HepG2 (cell line): ENCODE measurements around the gene CSNK1D. TPM values are rescaled to one million over a fixed set of nuclear protein-coding genes. Genes with fewer than 3 reads are reported as not detected.

Experiments
- ADNP ChIP-seq: sonication (generic); formaldehyde crosslinking; IDR thresholded peaks from 2 replicates; pipeline ENCODE4 v1.4.0; 2020; ENCODE audit warnings: missing genetic modification reagents
- HNF4A ChIP-seq: sonication (generic); formaldehyde crosslinking; IDR thresholded peaks from 2 replicates; pipeline ENCODE4 v1.4.0; 2020; ENCODE audit warnings: missing genetic modification reagents
- JUND ChIP-seq: sonication (generic); formaldehyde crosslinking; IDR thresholded peaks from 2 replicates; pipeline ENCODE4 v1.8.0; 2022; ENCODE audit warnings: mild to moderate bottlenecking, missing genetic modification reagents
- KDM1A ChIP-seq: IDR thresholded peaks from 2 replicates; pipeline ENCODE4 v1.6.1; 2016; ENCODE audit warnings: missing compliant biosample characterization
- KIAA2018 ChIP-seq: sonication (generic); formaldehyde crosslinking; IDR thresholded peaks from 2 replicates; pipeline ENCODE4 v1.5.0; 2020; ENCODE audit warnings: mild to moderate bottlenecking, missing genetic modification reagents, borderline replicate concordance
- KLF9 ChIP-seq: IDR thresholded peaks from 2 replicates; pipeline ENCODE4 v1.6.1; 2016; ENCODE audit warnings: low read depth
- MEIS2 ChIP-seq: sonication (generic); formaldehyde crosslinking; IDR thresholded peaks from 2 replicates; pipeline ENCODE4 v1.9.0; 2021; ENCODE audit warnings: mild to moderate bottlenecking, missing genetic modification reagents
- MTA1 ChIP-seq: sonication (generic); formaldehyde crosslinking; IDR thresholded peaks from 2 replicates; pipeline ENCODE4 v1.4.0; 2020; ENCODE audit warnings: missing genetic modification reagents, mild to moderate bottlenecking, borderline replicate concordance
- NFRKB ChIP-seq: fragments of 450-650 bp; IDR thresholded peaks from 2 replicates; pipeline ENCODE4 v1.6.1; 2017
- PRMT3 ChIP-seq: sonication (generic); formaldehyde crosslinking; IDR thresholded peaks from 2 replicates; pipeline ENCODE4 v1.8.1; 2022; ENCODE audit warnings: low read depth, mild to moderate bottlenecking, moderate library complexity, missing genetic modification reagents, borderline replicate concordance
- SIN3A ChIP-seq: IDR thresholded peaks from 2 replicates; pipeline ENCODE4 v1.6.1; 2011; ENCODE audit warnings: low read depth, mild to moderate bottlenecking, control low read depth, low read length, borderline replicate concordance
- SOX13 ChIP-seq, 3 experiments: fragments of 450-650 bp in 1 of 3; sonication (generic) in 1 of 3; formaldehyde crosslinking in 1 of 3; IDR thresholded peaks in 2 of 3; conservative IDR thresholded peaks in 1 of 3; 2 replicates each; pipeline versions ENCODE4 v1.5.0 to v1.6.1; 2016 to 2020; ENCODE audit warnings: antibody characterized with exemption in 1 of 3, mild to moderate bottlenecking in 1 of 3, missing compliant biosample characterization in 1 of 3, missing genetic modification reagents in 1 of 3, moderate library complexity in 1 of 3
- TEAD2 ChIP-seq: sonication (generic); formaldehyde crosslinking; IDR thresholded peaks from 2 replicates; pipeline ENCODE4 v1.9.0; 2021; ENCODE audit warnings: missing genetic modification reagents
- THAP9 ChIP-seq: sonication (generic); formaldehyde crosslinking; IDR thresholded peaks from 2 replicates; pipeline ENCODE4; 2020; ENCODE audit warnings: missing genetic modification reagents, mild to moderate bottlenecking, borderline replicate concordance
- ZNF160 ChIP-seq: sonication (generic); formaldehyde crosslinking; IDR thresholded peaks from 2 replicates; pipeline ENCODE4 v1.8.0; 2022; ENCODE audit warnings: mild to moderate bottlenecking, inconsistent platforms, missing genetic modification reagents
- ZNF564 ChIP-seq: sonication (generic); formaldehyde crosslinking; IDR thresholded peaks from 2 replicates; pipeline ENCODE4 v1.8.1; 2023; ENCODE audit warnings: mild to moderate bottlenecking, missing genetic modification reagents
- ZNF644 ChIP-seq: IDR thresholded peaks from 2 replicates; pipeline ENCODE4 v1.6.1; 2016; ENCODE audit warnings: low read depth
- ZNF75D ChIP-seq: sonication (generic); formaldehyde crosslinking; IDR thresholded peaks from 2 replicates; pipeline ENCODE4 v1.8.1; 2023; ENCODE audit warnings: missing genetic modification reagents, mild to moderate bottlenecking, borderline replicate concordance
- polyA plus RNA-seq, 8 experiments: library from polyadenylated mRNA; depleted of rRNA in 3 of 8; stranded (reverse) in 7 of 8; unstranded in 1 of 8; fragments of >200 nt; fragmentation: Illumina TruSeq in 4 of 8; extraction: Trizol in 4 of 8; gene quantifications; 2 replicates each; pipeline versions ENCODE4 v1.2.1 to v1.2.3, GENCODE V29; 2011 to 2016; ENCODE audit warnings: low read depth in 4 of 8, missing spikeins in 1 of 8, mixed read lengths in 1 of 8; ENCODE audit not compliant: insufficient read depth in 1 of 8
- total RNA-seq, 5 experiments: library from RNA; depleted of rRNA; stranded (reverse); fragments of >200 nt; fragmentation: Illumina TruSeq; extraction: Trizol; gene quantifications; 2 replicates each; pipeline ENCODE4 v1.2.3, GENCODE V29; 2016; ENCODE audit warnings: low read depth in 1 of 5

The CSNK1D gene
- total and polyA plus RNA-seq, 2 of the 13 experiments (the other 11 are each of a cell fraction or from before 2014, with no cell fraction given), result 31.5 to 128 TPM

- no peak for TF ChIP-seq SOX13 (IDR thresholded peaks at IDR 0.05)
- peak in 1 of 2 experiments; percentile 3; a peak in 1 of 4 replicates for TF ChIP-seq SOX13 (CRISPR knock-in tag; conservative IDR thresholded peaks at IDR 0.05 in 1 of 2, IDR thresholded peaks at IDR 0.05 in 1 of 2)
- no peak for TF ChIP-seq TEAD2 (CRISPR knock-in tag)
- TF ChIP-seq KDM1A (CRISPR knock-in tag), result no peak
- TF ChIP-seq JUND (CRISPR knock-in tag), result no peak; the same call in 1 of the 2 replicates
- peak; percentile 77 for TF ChIP-seq HNF4A
- no peak for TF ChIP-seq KLF9 (CRISPR knock-in tag)
- peak; percentile 54; the same call in 1 of the 2 replicates for TF ChIP-seq SIN3A
- no peak for TF ChIP-seq THAP9 (CRISPR knock-in tag)
- no peak for TF ChIP-seq MTA1 (CRISPR knock-in tag)
- TF ChIP-seq KIAA2018 (CRISPR knock-in tag), result no peak
- no peak for TF ChIP-seq ZNF75D (CRISPR knock-in tag)
- no peak for TF ChIP-seq ADNP (CRISPR knock-in tag)
- peak; percentile 94 for TF ChIP-seq ZNF564 (CRISPR knock-in tag)
- 0 out of 2 replicates have a peak, but pooled peaks have one; percentile 11 for TF ChIP-seq ZNF644 (CRISPR knock-in tag)
- no peak; the same call in 1 of the 2 replicates for TF ChIP-seq MEIS2 (CRISPR knock-in tag)
- no peak for TF ChIP-seq ZNF160 (CRISPR knock-in tag)
- TF ChIP-seq PRMT3 (CRISPR knock-in tag), result peak; percentile 25; the same call in 1 of the 2 replicates
- TF ChIP-seq NFRKB, result no peak
Measured at GRCh38 chr17:82229698-82230608, 43.5 kb downstream of the CSNK1D start (continued).
